IMR-90 (cell line): ENCODE results near the gene CNNM3.

Source experiments
- BHLHE40 ChIP-seq: fragments of 150-350 bp; IDR thresholded peaks from 2 replicates; pipeline ENCODE4 v1.6.1; 2016; ENCODE audit warnings: mild to moderate bottlenecking, low read depth, low read length
- CEBPB ChIP-seq: IDR thresholded peaks from 2 replicates; pipeline ENCODE4 v1.6.1; 2012; ENCODE audit warnings: low read depth, low read length, improper control_type of control experiment
- CTCF ChIP-seq: conservative IDR thresholded peaks from 2 replicates; pipeline ENCODE4 v1.5.1; 2012; ENCODE audit warnings: mild to moderate bottlenecking, low read depth, low read length, improper control_type of control experiment
- FOS ChIP-seq: fragments of 150-350 bp; IDR thresholded peaks from 2 replicates; pipeline ENCODE4 v1.6.1; 2016; ENCODE audit warnings: low read depth, low read length
- MAFK ChIP-seq: IDR thresholded peaks from 2 replicates; pipeline ENCODE4 v1.6.1; 2012; ENCODE audit warnings: low read depth, low read length, improper control_type of control experiment
- MAZ ChIP-seq: IDR thresholded peaks from 2 replicates; pipeline ENCODE4 v1.6.1; 2012; ENCODE audit warnings: low read depth, mild to moderate bottlenecking, low read length, improper control_type of control experiment, moderate library complexity, borderline replicate concordance
- POLR2A ChIP-seq: IDR thresholded peaks from 2 replicates; pipeline ENCODE4 v1.6.1; 2012; ENCODE audit warnings: mild to moderate bottlenecking, low read depth, low read length
- RAD21 ChIP-seq: IDR thresholded peaks from 2 replicates; pipeline ENCODE4 v1.6.1; 2012; ENCODE audit warnings: low read length, improper control_type of control experiment
- RCOR1 ChIP-seq: IDR thresholded peaks from 2 replicates; pipeline ENCODE4 v1.6.1; 2012; ENCODE audit warnings: mild to moderate bottlenecking, low read length, improper control_type of control experiment; ENCODE audit not compliant: insufficient replicate concordance
- TF ChIP-seq, protein P1 (sequence below): fragments of 150-350 bp; IDR thresholded peaks from 2 replicates; pipeline ENCODE4 v1.6.1; 2017; ENCODE audit warnings: mild to moderate bottlenecking, antibody characterized with exemption, low read length, low read depth

DNA sequence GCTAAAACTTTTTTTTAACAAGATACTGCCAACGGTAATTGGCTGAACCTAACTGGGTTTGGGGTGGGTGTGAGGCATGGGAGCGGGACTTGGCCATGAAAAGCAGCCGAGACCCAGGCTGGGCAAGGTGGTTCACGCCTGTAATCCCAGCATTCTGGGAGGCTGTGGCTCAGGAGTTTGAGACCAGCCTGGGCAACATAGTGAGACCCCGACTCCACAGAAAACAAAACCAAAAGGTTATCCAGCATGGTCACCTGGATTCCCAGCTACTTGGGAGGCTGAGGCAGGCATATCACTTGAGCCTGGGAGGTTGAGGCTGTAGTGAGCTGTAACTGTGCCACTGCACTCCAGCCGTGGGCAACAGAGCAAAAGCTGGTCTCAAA, 64.8 kb downstream of the CNNM3 start:
- no peak for TF ChIP-seq CEBPB
- no peak for TF ChIP-seq CTCF
- no peak for TF ChIP-seq POLR2A
- no peak for TF ChIP-seq RAD21
- no peak for TF ChIP-seq MAFK
- no peak for TF ChIP-seq FOS
- TF ChIP-seq, protein P1, sequence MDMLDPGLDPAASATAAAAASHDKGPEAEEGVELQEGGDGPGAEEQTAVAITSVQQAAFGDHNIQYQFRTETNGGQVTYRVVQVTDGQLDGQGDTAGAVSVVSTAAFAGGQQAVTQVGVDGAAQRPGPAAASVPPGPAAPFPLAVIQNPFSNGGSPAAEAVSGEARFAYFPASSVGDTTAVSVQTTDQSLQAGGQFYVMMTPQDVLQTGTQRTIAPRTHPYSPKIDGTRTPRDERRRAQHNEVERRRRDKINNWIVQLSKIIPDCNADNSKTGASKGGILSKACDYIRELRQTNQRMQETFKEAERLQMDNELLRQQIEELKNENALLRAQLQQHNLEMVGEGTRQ: no peak
- TF ChIP-seq BHLHE40: no peak
- TF ChIP-seq RCOR1: no peak
- TF ChIP-seq MAZ: no peak
